Effector CD4-positive, alpha-beta T cell (primary cell): ENCODE results near the gene VAT1.
"Not testable (repeated sequence)": the region's sequence is repeated elsewhere in the genome, so short reads cannot be mapped to it uniquely, and the experiment has no call there.

ENCODE experiments used
- DNase-seq: peaks from one replicate; pipeline ENCODE4 v3.0.0-alpha.2; 2020
- total RNA-seq: gene quantifications from one replicate; lab custom pipeline; 2026; lab: John Stamatoyannopoulos, UW

The VAT1 gene
- total RNA-seq, result 25.7 reads per million, percentile 52 among the genes with 10 or more reads in this experiment

- peak; percentile 58 for DNase-seq
Observed at GRCh38 chr17:43021741-43022512, at the start of gene VAT1. VAT1 (minus strand) TSS chr17:43022385; CDS start chr17:43022322, 63 bp downstream.

GRCh38 chr17:43070872-43071271 is 48.7 kb upstream of the VAT1 start:
- DNase-seq, result no peak

GRCh38 chr17:43070257-43070656 is 48.1 kb upstream of the VAT1 start:
- no peak for DNase-seq

GRCh38 chr17:43069368-43069898 is 47.2 kb upstream of the VAT1 start:
- no peak for DNase-seq

GRCh38 chr17:43068570-43069367 is 46.6 kb upstream of the VAT1 start:
- no peak for DNase-seq

- no peak for DNase-seq
Observed at GRCh38 chr17:43062984-43063638, 40.9 kb upstream of the VAT1 start.

- DNase-seq, result no peak
Observed at GRCh38 chr17:43056051-43056450, 33.9 kb upstream of the VAT1 start.

- DNase-seq, result not testable (repeated sequence)
Observed at GRCh38 chr17:43053008-43053407, 30.8 kb upstream of the VAT1 start.

GRCh38 chr17:43051969-43052368 is 29.8 kb upstream of the VAT1 start:
- no peak for DNase-seq

GRCh38 chr17:43044024-43044423 is 21.8 kb upstream of the VAT1 start:
- DNase-seq, result no peak

- DNase-seq, result no peak
Observed at GRCh38 chr17:43043307-43043706, 21.1 kb upstream of the VAT1 start.

- DNase-seq, result no peak
Observed at GRCh38 chr17:43042025-43042628, 19.9 kb upstream of the VAT1 start.

- DNase-seq, result no peak
Observed at GRCh38 chr17:43040655-43041054, 18.5 kb upstream of the VAT1 start.

- DNase-seq, result no peak
Observed at GRCh38 chr17:43039646-43040045, 17.5 kb upstream of the VAT1 start.

GRCh38 chr17:43034894-43035293 is 12.7 kb upstream of the VAT1 start:
- DNase-seq, result no peak

GRCh38 chr17:43033948-43034881 is 12.0 kb upstream of the VAT1 start:
- no peak for DNase-seq

- no peak for DNase-seq
Observed at GRCh38 chr17:43031666-43032065, 9.5 kb upstream of the VAT1 start.

GRCh38 chr17:43030137-43030767 is 8.1 kb upstream of the VAT1 start:
- no peak for DNase-seq

- DNase-seq, result no peak
Observed at GRCh38 chr17:43028221-43028861, 6.2 kb upstream of the VAT1 start.
